Measurements from ENCODE around the gene STAT6. TPM values are rescaled to one million over a fixed set of nuclear protein-coding genes. Genes with fewer than 3 reads are reported as not detected.

STAT6 gene
- total RNA-seq, 1 experiment from 2014 or later: 44.2 TPM

GRCh38 chr12:57128519-57129247 is 17.5 kb upstream of the STAT6 start:
- no peak for TF ChIP-seq CTCF (IDR thresholded peaks at IDR 0.05; ENCODE audit: insufficient read depth in 1 of 2, low read depth in 1 of 2, low read length in 1 of 2, severe bottlenecking in 1 of 2, unreplicated experiment in 1 of 2)
- H3K36me3 Mint-ChIP-seq (ENCODE audit: insufficient read depth, unreplicated experiment): peaks cover 23% of the 10 kb centered on the region
- H3K27me3 Mint-ChIP-seq (ENCODE audit: insufficient read depth, unreplicated experiment): no peaks in the 10 kb centered on the region
- H3K4me3 Mint-ChIP-seq (ENCODE audit: unreplicated experiment): peak overlapping the region; percentile 88
- Histone ChIP-seq H3K4me1 (peaks cover 48% of the 10 kb centered on the region), H3K27me3 (replicated peaks; ENCODE audit: control insufficient read depth, insufficient read depth, low read length) (no peaks in the 10 kb centered on the region), H3K36me3 (ENCODE audit: control insufficient read depth, insufficient read depth, low read length) (no peaks in the 10 kb centered on the region), H3K4me3 (ENCODE audit: low read depth, low read length) (peak overlapping the region; percentile 90), H3K9me3 (no peaks in the 10 kb centered on the region)
- H3K9me3 Mint-ChIP-seq (ENCODE audit: unreplicated experiment): peaks cover 10% of the 10 kb centered on the region
- H3K27ac Mint-ChIP-seq (ENCODE audit: unreplicated experiment): peak overlapping the region; percentile 86
- peaks cover 44% of the 10 kb centered on the region for H3K4me1 Mint-ChIP-seq (ENCODE audit: low read depth, unreplicated experiment)
- ChIA-PET CTCF (interaction anchor here (0.6 to 2.8 kb wide), 22 partner anchors 10 to 492 kb away, joined by 3 to 49 read pairs (median 5); partner anchors contain the start of genes LRP1-AS, NEMP1 and STAT6), POLR2A (interaction anchor here (0.6 to 2.1 kb wide), 9 partner anchors 8 to 395 kb away, joined by 3 to 39 read pairs (median 9); partner anchors contain the start of genes LRP1-AS, NEMP1 and SHMT2)
- no TSS peak for BruUV-seq (replicated peaks)
- DNase-seq: peak in 1 of 2 experiments; percentile 13
- intact Hi-C loops (cut with micrococcal nuclease; ENCODE audit: unreplicated experiment): no loop called here

DNA sequence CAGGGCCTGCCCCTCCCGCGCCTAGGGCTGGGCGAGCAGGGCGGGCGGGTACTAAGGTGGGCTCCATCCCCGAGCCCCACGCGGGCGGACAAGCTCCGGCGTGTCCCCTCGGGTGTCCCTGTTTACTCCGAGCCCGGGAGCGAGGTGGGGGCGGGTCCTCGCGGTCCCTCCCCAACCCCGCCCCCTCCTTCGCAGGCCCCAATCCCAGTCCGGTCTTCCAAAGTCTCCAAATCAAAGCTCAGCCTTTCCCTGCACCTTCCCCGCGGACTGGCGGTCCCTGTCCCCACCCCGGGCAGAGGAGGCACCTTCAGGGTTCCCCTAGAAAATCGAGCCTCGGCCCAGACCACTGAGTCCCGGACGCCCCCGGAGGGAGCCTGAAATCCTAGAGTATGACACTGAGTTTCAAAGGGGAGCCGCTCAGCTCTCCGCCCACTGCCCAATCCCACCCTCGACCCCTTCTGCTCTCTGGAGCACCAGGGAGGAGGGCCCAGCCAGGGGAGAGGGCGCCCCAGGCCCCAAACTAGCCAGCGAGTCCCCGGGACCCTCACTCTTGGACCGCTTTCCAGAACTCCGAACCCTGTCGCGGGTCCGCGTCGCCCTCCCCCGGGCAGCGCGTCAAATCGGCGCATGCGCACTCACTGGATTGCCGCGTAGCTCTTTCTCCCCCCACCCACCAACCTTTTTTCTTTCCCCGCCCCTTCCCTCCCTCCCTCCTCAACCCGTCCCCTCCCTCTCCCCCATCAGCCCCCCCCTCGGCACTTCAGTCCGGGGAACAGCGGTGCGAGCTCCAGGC is 16.8 kb upstream of the STAT6 start, which contains the start of gene LRP1:
TSS of gene LRP1 (plus strand) at position 758 of the 793 bp plus-strand sequence. CDS start 482 bp downstream, outside the sequence.
- no peaks in the 10 kb centered on the region for H3K36me3 ChIP-seq (ENCODE audit: control insufficient read depth, insufficient read depth, low read length)
- no peak for TF ChIP-seq CTCF (IDR thresholded peaks at IDR 0.05; ENCODE audit: insufficient read depth in 1 of 2, low read depth in 1 of 2, low read length in 1 of 2, severe bottlenecking in 1 of 2, unreplicated experiment in 1 of 2)
- ChIA-PET POLR2A (interaction anchor here (0.6 to 2.1 kb wide), 16 partner anchors 9 to 440 kb away, joined by 3 to 39 read pairs (median 4); partner anchors contain the start of genes LRP1-AS, NAB2, NEMP1 and PTGES3), CTCF (interaction anchor here (0.5 to 2.8 kb wide), 37 partner anchors 11 to 608 kb away, joined by 3 to 49 read pairs (median 3); partner anchors contain the start of genes LRP1-AS, NEMP1 and STAT6)
- BruUV-seq (replicated peaks): no TSS peak
- H3K4me1 ChIP-seq: peaks cover 43% of the 10 kb centered on the region
- H3K4me1 Mint-ChIP-seq (ENCODE audit: low read depth, unreplicated experiment): peaks cover 37% of the 10 kb centered on the region
- intact Hi-C loops (cut with micrococcal nuclease; ENCODE audit: unreplicated experiment): loop anchor here (1.0 kb wide), 2 partner anchors 19 to 45 kb away; partner anchors contain the start of gene LRP1-AS
- H3K9me3 ChIP-seq: no peaks in the 10 kb centered on the region
- peaks cover 19% of the 10 kb centered on the region for H3K36me3 Mint-ChIP-seq (ENCODE audit: insufficient read depth, unreplicated experiment)
- H3K27me3 Mint-ChIP-seq (ENCODE audit: insufficient read depth, unreplicated experiment): no peaks in the 10 kb centered on the region
- H3K9me3 Mint-ChIP-seq (ENCODE audit: unreplicated experiment): peaks cover 14% of the 10 kb centered on the region
- no peaks in the 10 kb centered on the region for H3K27me3 ChIP-seq (replicated peaks; ENCODE audit: control insufficient read depth, insufficient read depth, low read length)
- peak; percentile 82 to 83 for DNase-seq
- peak within 1 kb of the TSS; percentile 90 for H3K4me3 ChIP-seq (ENCODE audit: low read depth, low read length)
- H3K27ac Mint-ChIP-seq (ENCODE audit: unreplicated experiment): peak within 1 kb of the TSS; percentile 86
- peak within 1 kb of the TSS; percentile 88 for H3K4me3 Mint-ChIP-seq (ENCODE audit: unreplicated experiment)
